Tibial nerve (tissue), 4 donors: Measurements from ENCODE around the gene BACE2. TPM values are rescaled to one million over a fixed set of nuclear protein-coding genes. Genes with fewer than 3 reads are reported as not detected.

Source experiments
- DNase-seq, 2 donors: peaks; one replicate each; pipeline ENCODE4 v3.0.0-alpha.2; 2019; ENCODE audit warnings: low spot score in 2 of 2
- H3K27ac ChIP-seq, 4 donors: fragments of 200-600 bp; sonication (generic) in 3 of 4; one replicate each; pipeline ENCODE4 v1.5.1; 2017 to 2019; ENCODE audit warnings: mild to moderate bottlenecking in 1 of 4
- H3K27me3 ChIP-seq, 2 donors: fragments of 200-600 bp; sonication (generic) in 1 of 2; one replicate each; pipeline versions ENCODE4 v1.5.1 to v1.6.0; 2017 to 2019
- H3K36me3 ChIP-seq, 3 donors: fragments of 200-600 bp; sonication (generic); one replicate each; pipeline ENCODE4 v1.5.1; 2018 to 2019
- H3K4me1 ChIP-seq, 4 donors: fragments of 200-600 bp; sonication (generic) in 3 of 4; one replicate each; pipeline ENCODE4 v1.5.1; 2017 to 2019
- H3K4me3 ChIP-seq, 4 donors: fragments of 200-600 bp; sonication (generic) in 3 of 4; one replicate each; pipeline ENCODE4 v1.5.1; 2017 to 2019; ENCODE audit warnings: mild to moderate bottlenecking in 1 of 4, moderate library complexity in 1 of 4
- H3K9me3 ChIP-seq, 4 donors: fragments of 200-600 bp; sonication (generic) in 3 of 4; one replicate each; pipeline ENCODE4 v1.5.1; 2017 to 2019
- CTCF ChIP-seq, 5 experiments: fragments of 200-600 bp in 3 of 5; fragments of 450-650 bp in 2 of 5; sonication (generic) in 3 of 5; IDR thresholded peaks; one replicate each; pipeline ENCODE4 v1.5.1; 2016 to 2019; ENCODE audit warnings: antibody characterized with exemption in 5 of 5, mild to moderate bottlenecking in 3 of 5, moderate library complexity in 2 of 5
- EP300 ChIP-seq, 2 donors: sonication (generic); formaldehyde crosslinking; IDR thresholded peaks; one replicate each; pipeline ENCODE4 v1.6.1; 2017; ENCODE audit warnings: antibody characterized with exemption in 2 of 2, mild to moderate bottlenecking in 1 of 2
- POLR2A ChIP-seq, 2 donors: fragments of 450-650 bp; IDR thresholded peaks; one replicate each; pipeline ENCODE4 v1.6.1; 2017; ENCODE audit warnings: antibody characterized with exemption in 2 of 2, mild to moderate bottlenecking in 2 of 2, moderate library complexity in 2 of 2
- WGBS, 2 donors: methylation state at CpG; one replicate each; pipeline ENCODE4 v1.1.5; 2018; 5-methylcytosine and 5-hydroxymethylcytosine counted together
- total RNA-seq, 4 donors: library from RNA; depleted of rRNA; stranded (reverse); fragments of >200 nt; gene quantifications; one replicate each; pipeline ENCODE4 v1.1.0, GENCODE V29; 2016

BACE2 gene
- total RNA-seq, 4 donors from 2014 or later, result 69.5 to 96.9 (median 79.2) TPM

- Histone ChIP-seq H3K9me3 (no peaks in the 10 kb centered on the region), H3K27ac (peak overlapping the region in 2 of 4 donors; percentile 60 to 73), H3K4me3 (no peak overlapping the region), H3K4me1 (peaks cover 0 to 37% (median 3%) of the 10 kb centered on the region in 4 donors), H3K27me3 (no peaks in the 10 kb centered on the region), H3K36me3 (peaks cover 0 to 13% (median 0%) of the 10 kb centered on the region in 3 donors)
- WGBS, 2 donors, result 92 to 95% methylated on average over 17 of the region's 17 CpGs
- TF ChIP-seq EP300 (IDR thresholded peaks at IDR 0.05) (no peak), CTCF (IDR thresholded peaks at IDR 0.05) (no peak), POLR2A (IDR thresholded peaks at IDR 0.05) (no peak)
- no peak for DNase-seq
Measured at GRCh38 chr21:41209016-41209619, 41.2 kb downstream of the BACE2 start.

GRCh38 chr21:41210426-41211059 lies 42.6 kb downstream of the BACE2 start:
- H3K4me1 ChIP-seq, result peaks cover 0 to 37% (median 3%) of the 10 kb centered on the region in 4 donors
- H3K4me3 ChIP-seq, result no peak overlapping the region
- DNase-seq, result no peak
- no peaks in the 10 kb centered on the region for H3K27me3 ChIP-seq
- WGBS, 2 donors, result 64 to 66% methylated on average over 13 to 14 of the region's 14 CpGs
- H3K36me3 ChIP-seq, result peaks cover 0 to 13% (median 0%) of the 10 kb centered on the region in 3 donors
- peak overlapping the region in 2 of 4 donors; percentile 22 to 29 for H3K27ac ChIP-seq
- TF ChIP-seq EP300 (IDR thresholded peaks at IDR 0.05), result no peak
- no peak for TF ChIP-seq POLR2A (IDR thresholded peaks at IDR 0.05)
- no peak for TF ChIP-seq CTCF (IDR thresholded peaks at IDR 0.05)
- H3K9me3 ChIP-seq, result no peaks in the 10 kb centered on the region

- Histone ChIP-seq H3K36me3 (peaks cover 0 to 13% (median 0%) of the 10 kb centered on the region in 3 donors), H3K27ac (no peak overlapping the region), H3K4me1 (peaks cover 0 to 37% (median 3%) of the 10 kb centered on the region in 4 donors), H3K4me3 (no peak overlapping the region), H3K27me3 (no peaks in the 10 kb centered on the region), H3K9me3 (no peaks in the 10 kb centered on the region)
- WGBS, 2 donors, result 79 to 83% methylated on average over 8 of the region's 8 CpGs
- no peak for DNase-seq
- TF ChIP-seq POLR2A (IDR thresholded peaks at IDR 0.05) (no peak), CTCF (IDR thresholded peaks at IDR 0.05) (no peak), EP300 (IDR thresholded peaks at IDR 0.05) (no peak)
Measured at GRCh38 chr21:41211060-41211805, 43.3 kb downstream of the BACE2 start.

- no peak for TF ChIP-seq CTCF (IDR thresholded peaks at IDR 0.05)
- no peak for TF ChIP-seq POLR2A (IDR thresholded peaks at IDR 0.05)
- TF ChIP-seq EP300 (IDR thresholded peaks at IDR 0.05), result no peak
- no peaks in the 10 kb centered on the region for H3K9me3 ChIP-seq
- DNase-seq, result no peak
- 60 to 68% methylated on average over 5 of the region's 5 CpGs for WGBS, 2 donors
- peaks cover 0 to 34% (median 4%) of the 10 kb centered on the region in 4 donors for H3K4me1 ChIP-seq
- H3K36me3 ChIP-seq, result peaks cover 0 to 13% (median 0%) of the 10 kb centered on the region in 3 donors
- H3K27ac ChIP-seq, result no peak overlapping the region
- H3K4me3 ChIP-seq, result no peak overlapping the region
- H3K27me3 ChIP-seq, result no peaks in the 10 kb centered on the region
Measured at GRCh38 chr21:41213021-41213420, 45.1 kb downstream of the BACE2 start.
